ENCODE data around the gene FOXK1. TPM values are rescaled to one million over a fixed set of nuclear protein-coding genes. Genes with fewer than 3 reads are reported as not detected.

Gene FOXK1
- total RNA-seq, 2 experiments from 2014 or later: 67.8 to 68.1 TPM

GRCh38 chr7:4754433-4755010, 72.4 kb downstream of the FOXK1 start:
- intact Hi-C loops (cut with DNase I, micrococcal nuclease): loop anchor here (1.0 to 5.0 kb wide), 3 partner anchors 70 to 143 kb away; no protein-coding TSS in a partner anchor
- Histone ChIP-seq H3K27ac (ENCODE audit: low read depth in 1 of 2, low read length in 2 of 2) (no peak overlapping the region), H3K27me3 (ENCODE audit: control insufficient read depth in 1 of 2, insufficient read depth in 2 of 2, low read length in 2 of 2) (no peaks in the 10 kb centered on the region), H3K36me3 (ENCODE audit: insufficient read depth, low read length) (peaks cover 61% of the 10 kb centered on the region), H3K9me3 (ENCODE audit: control insufficient read depth in 1 of 2, insufficient read depth in 1 of 2, low read length in 2 of 2) (no peaks in the 10 kb centered on the region), H3K4me1 (ENCODE audit: insufficient read depth, low read length) (peaks cover 26% of the 10 kb centered on the region), H3K4me3 (ENCODE audit: low read length) (no peak overlapping the region)
- ATAC-seq (ENCODE audit: poor library complexity): no peak
- DNase-seq: no peak
- TF ChIP-seq CTCF (IDR thresholded peaks at IDR 0.05): no peak
- ChIA-PET CTCF (interaction anchor here (0.6 to 0.9 kb wide), 3 partner anchors 113 to 454 kb away, joined by 3 read pairs; no protein-coding TSS in a partner anchor), POLR2A (interaction anchor here (0.9 to 1.5 kb wide), 2 partner anchors 21 to 54 kb away, joined by 3 to 4 read pairs; partner anchors contain the start of gene AP5Z1)
- Mint-ChIP-seq H3K27ac (no peak overlapping the region), H3K27me3 (no peaks in the 10 kb centered on the region), H3K9me3 (no peaks in the 10 kb centered on the region), H3K36me3 (ENCODE audit: low read depth) (peaks cover 44% of the 10 kb centered on the region), H3K4me1 (ENCODE audit: low read depth) (peaks cover 14% of the 10 kb centered on the region), H3K4me3 (no peak overlapping the region)

- H3K4me3 Mint-ChIP-seq: no peak overlapping the region
- TF ChIP-seq CTCF (IDR thresholded peaks at IDR 0.05): no peak
- ChIA-PET POLR2A (interaction anchor here (0.9 kb wide), 1 partner anchor 55 kb away, joined by 3 read pairs; no protein-coding TSS in a partner anchor), CTCF (interaction anchor here (0.9 kb wide), 1 partner anchor 113 kb away, joined by 3 read pairs; no protein-coding TSS in a partner anchor)
- H3K9me3 ChIP-seq (ENCODE audit: control insufficient read depth in 1 of 2, insufficient read depth in 1 of 2, low read length in 2 of 2): no peaks in the 10 kb centered on the region
- DNase-seq (no peak), ATAC-seq (ENCODE audit: poor library complexity) (no peak)
- no peak overlapping the region for H3K4me3 ChIP-seq (ENCODE audit: low read length)
- no peak overlapping the region for H3K27ac Mint-ChIP-seq
- no peak overlapping the region for H3K27ac ChIP-seq (ENCODE audit: low read depth in 1 of 2, low read length in 2 of 2)
- peaks cover 65% of the 10 kb centered on the region for H3K36me3 ChIP-seq (ENCODE audit: insufficient read depth, low read length)
- H3K36me3 Mint-ChIP-seq (ENCODE audit: low read depth): peaks cover 49% of the 10 kb centered on the region
- peaks cover 14% of the 10 kb centered on the region for H3K4me1 Mint-ChIP-seq (ENCODE audit: low read depth)
- intact Hi-C loops (cut with DNase I, micrococcal nuclease): no loop called here
- H3K4me1 ChIP-seq (ENCODE audit: insufficient read depth, low read length): peaks cover 22% of the 10 kb centered on the region
- H3K9me3 Mint-ChIP-seq: no peaks in the 10 kb centered on the region
- H3K27me3 Mint-ChIP-seq: no peaks in the 10 kb centered on the region
- H3K27me3 ChIP-seq (ENCODE audit: control insufficient read depth in 1 of 2, insufficient read depth in 2 of 2, low read length in 2 of 2): no peaks in the 10 kb centered on the region
Measured at GRCh38 chr7:4755045-4755444, 73.0 kb downstream of the FOXK1 start.

- peaks cover 64% of the 10 kb centered on the region for H3K36me3 Mint-ChIP-seq (ENCODE audit: low read depth)
Measured at GRCh38 chr7:4758111-4758510, 76.0 kb downstream of the FOXK1 start.

More at GRCh38 chr7:4758111-4758510, 76.0 kb downstream of the FOXK1 start:
- no peak overlapping the region for H3K4me3 Mint-ChIP-seq
- POLR2A ChIA-PET: interaction anchor here (0.5 to 1.1 kb wide), 3 partner anchors 12 to 711 kb away, joined by 3 read pairs; partner anchors contain the start of gene AP5Z1
- intact Hi-C loops (cut with DNase I, micrococcal nuclease): no loop called here
- Histone ChIP-seq H3K36me3 (ENCODE audit: insufficient read depth, low read length) (peaks cover 86% of the 10 kb centered on the region), H3K27ac (ENCODE audit: low read depth in 1 of 2, low read length in 2 of 2) (no peak overlapping the region), H3K9me3 (ENCODE audit: control insufficient read depth in 1 of 2, insufficient read depth in 1 of 2, low read length in 2 of 2) (no peaks in the 10 kb centered on the region), H3K4me1 (ENCODE audit: insufficient read depth, low read length) (peaks cover 13% of the 10 kb centered on the region), H3K4me3 (ENCODE audit: low read length) (no peak overlapping the region), H3K27me3 (ENCODE audit: control insufficient read depth in 1 of 2, insufficient read depth in 2 of 2, low read length in 2 of 2) (no peaks in the 10 kb centered on the region)
- no peak for DNase-seq
- H3K27ac Mint-ChIP-seq: no peak overlapping the region
- H3K9me3 Mint-ChIP-seq: no peaks in the 10 kb centered on the region
- CTCF ChIA-PET: interaction anchor here (0.6 to 1.3 kb wide), 3 partner anchors 17 to 1454 kb away, joined by 3 read pairs; partner anchors contain the start of gene AP5Z1
- H3K27me3 Mint-ChIP-seq: no peaks in the 10 kb centered on the region
- no peak for ATAC-seq (ENCODE audit: poor library complexity)
- no peak for TF ChIP-seq CTCF (IDR thresholded peaks at IDR 0.05)
- H3K4me1 Mint-ChIP-seq (ENCODE audit: low read depth): peaks cover 9% of the 10 kb centered on the region

Data from CD4-positive, alpha-beta T cell (primary cell).